Left kidney (tissue), 2 donors: Measurements from ENCODE around the gene ZBTB47. TPM values are rescaled to one million over a fixed set of nuclear protein-coding genes. Genes with fewer than 3 reads are reported as not detected.

Experiments
- DNase-seq: peaks from one replicate; pipeline ENCODE4 v3.0.0-alpha.2; 2013
- polyA plus RNA-seq: library from polyadenylated mRNA; unstranded; fragments of 120-200 nt; gene quantifications from one replicate; pipeline ENCODE4 v1.2.1, GENCODE V29; 2013; ENCODE audit not compliant: insufficient read length

ZBTB47 gene
- polyA plus RNA-seq, 1 donor, result 12.7 TPM

DNA sequence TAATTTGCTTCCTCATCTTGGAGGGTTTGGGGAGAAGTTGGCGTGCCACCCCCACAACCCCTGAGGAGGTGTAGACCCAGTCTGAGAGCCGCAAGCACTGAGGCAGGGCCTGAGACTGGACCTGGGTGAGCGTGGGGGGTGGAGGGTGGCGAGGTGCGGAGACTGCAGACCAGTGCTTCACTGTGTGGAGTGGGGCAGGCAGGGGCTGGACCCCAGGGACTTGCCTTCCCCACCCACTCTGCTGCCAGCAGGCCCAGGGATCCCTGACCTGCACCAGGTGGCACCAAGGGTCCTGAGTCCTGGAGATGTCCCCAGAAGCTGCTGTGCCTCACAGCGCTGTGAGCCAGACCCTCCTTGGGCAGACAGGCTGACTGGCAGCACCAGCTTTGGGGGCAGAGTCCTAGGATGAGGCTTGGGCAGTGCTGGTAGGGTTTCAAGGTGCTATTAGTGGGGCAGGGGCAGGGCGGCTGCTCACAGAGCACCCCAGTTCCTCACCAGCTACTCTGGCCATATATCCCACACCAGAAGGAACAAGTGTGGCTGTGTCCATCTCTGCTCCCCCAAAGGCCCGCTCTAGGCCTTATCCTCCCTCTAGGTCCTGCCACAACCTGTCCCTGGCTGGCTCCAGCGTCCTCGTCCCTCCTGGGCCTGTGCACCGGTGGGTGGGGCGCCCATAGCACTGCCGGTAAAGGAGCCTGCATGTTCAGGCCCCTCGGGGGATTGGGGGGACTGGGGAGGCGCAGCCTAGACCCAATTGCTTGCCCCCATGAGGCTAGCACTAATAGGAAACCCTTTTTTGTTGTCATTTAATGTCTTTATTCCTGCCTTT is 11.8 kb downstream of the ZBTB47 start:
- no peak for DNase-seq

DNA sequence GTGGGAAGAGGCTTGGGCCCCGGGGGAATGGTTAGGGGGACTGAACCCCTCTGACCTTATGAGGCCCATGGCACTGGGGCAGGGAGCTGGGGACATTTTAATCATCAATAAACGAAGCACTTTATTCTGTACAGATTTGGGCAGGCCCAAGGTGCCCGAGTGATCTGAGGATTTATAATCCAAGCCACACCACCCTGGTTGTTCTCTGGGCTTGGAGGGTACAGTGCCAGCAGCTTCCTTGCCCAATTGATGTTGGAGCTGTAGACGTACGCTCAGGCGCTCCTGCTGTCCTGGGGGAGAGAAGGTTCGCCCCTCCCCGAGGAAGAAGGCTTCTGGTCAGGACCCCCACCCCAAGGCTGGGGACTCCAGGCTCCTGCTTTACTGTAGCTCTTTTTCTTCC is 12.5 kb downstream of the ZBTB47 start:
- DNase-seq, result no peak

DNA sequence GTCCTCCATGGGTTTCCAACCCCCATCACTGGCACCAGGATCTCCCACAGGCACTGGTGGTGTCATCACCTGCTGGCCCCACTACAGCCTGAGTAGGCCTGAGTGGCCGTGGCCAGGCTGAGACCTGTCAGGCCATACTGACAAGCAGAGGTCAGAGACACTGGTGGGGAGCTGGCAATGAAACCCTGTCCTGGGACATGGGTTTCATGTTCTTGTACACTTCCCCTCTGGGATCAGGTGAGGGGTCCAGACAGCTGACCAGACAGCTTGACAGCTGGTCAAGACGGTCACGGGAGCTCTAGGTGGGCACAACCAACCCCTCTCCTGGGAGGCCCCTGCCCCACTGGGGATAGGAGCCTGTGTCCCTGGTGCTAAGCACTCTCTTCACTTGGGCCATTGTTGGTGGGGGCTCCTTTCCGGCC is 13.1 kb downstream of the ZBTB47 start:
- DNase-seq, result no peak

DNA sequence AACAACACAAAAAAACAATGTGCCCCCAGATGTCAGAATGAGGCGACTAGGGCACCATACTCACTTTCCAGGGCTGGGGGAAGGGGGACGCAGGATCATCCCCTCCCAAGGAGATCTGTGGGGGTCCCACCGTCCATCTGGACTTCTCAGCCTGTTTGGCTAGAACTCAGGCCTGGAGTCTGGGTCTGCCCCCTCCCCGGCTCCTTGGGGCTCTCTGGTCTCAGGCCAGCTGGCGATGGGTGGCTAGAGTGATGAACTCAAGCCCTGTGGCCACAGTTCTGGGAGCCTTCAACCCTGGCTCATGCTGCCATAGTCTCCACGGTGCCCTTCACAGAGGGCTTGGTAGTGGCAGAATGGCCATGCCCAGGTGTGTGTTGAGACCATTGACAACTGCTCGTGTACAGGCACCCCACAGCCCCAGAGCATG is 13.6 kb downstream of the ZBTB47 start:
- DNase-seq, result no peak

DNA sequence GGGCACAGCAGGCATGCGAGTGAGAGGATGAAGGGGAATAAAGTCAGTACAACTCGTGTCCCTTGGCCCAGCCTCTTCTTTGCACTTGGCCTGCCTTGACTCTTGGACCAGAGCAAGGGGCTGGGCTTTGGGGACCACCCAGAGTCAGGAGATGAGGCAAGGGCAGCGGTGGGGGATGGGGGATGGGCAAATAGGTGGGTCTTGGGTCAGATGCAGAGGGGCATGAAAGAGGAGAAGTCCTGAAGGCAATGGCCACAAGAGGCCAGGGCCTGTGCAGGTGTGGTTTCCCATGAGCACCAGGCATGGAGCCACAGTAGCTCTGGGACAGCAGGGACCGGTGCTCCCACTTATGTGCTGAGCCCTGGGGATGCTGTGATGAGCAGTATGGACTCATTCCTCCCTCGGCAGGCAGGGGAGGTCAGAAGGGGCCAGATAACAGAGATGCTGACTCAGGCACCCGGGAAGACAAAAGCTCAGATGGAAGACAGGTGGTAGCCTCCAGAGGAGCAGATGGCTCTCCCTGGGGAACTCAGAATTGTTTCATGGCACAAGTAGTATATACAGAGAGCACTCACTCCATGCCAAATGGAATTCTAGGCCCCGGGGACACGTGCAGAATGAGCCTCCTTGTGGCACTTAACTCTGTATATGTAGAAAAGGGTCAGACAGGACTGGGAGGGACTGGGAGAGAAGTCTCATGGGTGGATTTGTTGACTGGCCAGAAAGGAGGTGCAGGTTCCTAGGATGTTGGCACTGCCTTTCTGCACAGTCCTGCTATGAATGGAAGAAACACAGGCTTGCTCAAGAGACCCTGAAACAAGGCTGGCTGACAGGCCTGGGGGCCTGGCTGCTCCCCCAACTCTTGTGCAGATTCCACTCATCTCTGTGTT is 14.3 kb downstream of the ZBTB47 start:
- DNase-seq, result no peak

DNA sequence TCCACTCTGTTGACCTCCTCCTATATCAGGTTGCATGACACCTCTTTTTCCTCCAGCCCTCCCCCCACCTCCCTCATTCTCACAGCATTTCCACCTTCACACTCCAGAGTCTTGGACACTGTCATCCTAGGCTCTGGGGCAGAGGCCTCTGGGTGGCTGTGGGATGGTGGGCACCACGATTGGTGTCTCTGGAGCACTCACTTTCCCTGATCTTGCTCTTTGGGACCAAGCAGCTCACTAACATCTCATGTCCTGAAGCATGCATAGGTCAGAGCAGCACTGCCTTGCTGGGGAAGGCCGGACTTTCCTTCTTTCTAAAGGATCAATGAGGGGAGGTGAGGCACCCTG is 14.9 kb downstream of the ZBTB47 start:
- no peak for DNase-seq

DNA sequence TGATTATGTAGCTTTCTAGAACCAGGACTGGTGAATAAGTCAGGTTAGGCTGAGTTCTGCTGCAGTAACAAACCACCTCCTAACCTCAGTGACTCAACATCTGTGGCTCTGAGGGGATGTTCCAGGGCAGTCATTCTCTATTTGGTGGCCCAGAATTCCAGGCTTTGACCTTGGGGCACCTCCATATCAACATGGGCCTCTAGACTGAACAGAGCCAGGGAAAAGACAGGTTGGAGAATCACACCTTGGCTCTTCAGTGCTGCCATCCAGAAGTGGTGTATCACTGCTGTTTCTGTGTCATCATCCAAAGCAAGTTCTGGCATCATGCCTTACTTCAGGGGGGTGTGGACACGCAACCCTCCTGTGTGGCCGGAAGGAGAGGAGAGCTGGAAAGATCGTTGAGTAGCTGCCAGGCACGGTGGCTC is 15.3 kb downstream of the ZBTB47 start:
- no peak for DNase-seq

DNA sequence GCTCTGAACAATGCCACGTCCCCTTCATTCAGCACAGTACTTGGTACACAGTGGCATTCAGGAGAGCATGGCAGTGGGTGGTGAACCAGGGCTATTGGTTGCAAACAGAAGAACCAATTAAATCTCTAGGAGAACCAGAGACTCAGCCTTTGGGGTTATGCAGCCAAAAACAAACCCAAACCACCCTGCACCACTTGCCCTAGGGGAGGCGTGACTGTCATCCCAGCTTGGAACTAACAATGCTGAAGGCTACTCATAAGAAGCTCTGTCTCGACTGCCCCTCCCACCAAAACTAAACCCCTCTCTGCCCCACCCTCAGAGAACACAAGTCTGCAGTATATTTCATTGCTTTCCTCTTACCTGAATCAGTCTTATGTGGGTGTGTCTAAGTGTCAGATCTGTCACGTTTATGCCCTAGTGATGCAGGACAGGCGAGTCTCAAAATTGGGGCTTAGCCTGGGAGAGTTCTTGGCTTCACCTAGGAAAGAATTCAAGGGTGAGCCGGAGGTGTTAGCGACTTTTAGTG is 16.6 kb downstream of the ZBTB47 start:
- no peak for DNase-seq

DNA sequence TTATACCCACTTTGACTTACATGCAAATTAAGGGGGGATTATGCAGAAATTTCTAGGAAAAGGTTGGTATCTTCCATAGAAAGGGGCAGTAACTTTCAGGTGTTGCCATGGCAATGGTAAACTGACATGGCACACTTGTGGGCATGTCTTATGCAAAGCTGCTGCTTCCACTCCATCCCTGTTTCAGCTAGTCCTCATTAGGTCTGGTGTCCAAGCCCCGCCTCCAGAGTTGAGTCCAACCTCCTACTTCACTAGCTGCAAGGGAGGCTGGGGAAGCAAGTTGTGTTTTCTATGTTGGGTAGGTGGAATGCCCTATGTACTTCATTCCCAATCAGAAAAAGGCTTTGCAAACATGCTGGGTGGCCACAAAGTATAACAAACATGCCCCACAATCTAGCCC is 17.2 kb downstream of the ZBTB47 start:
- DNase-seq, result no peak

DNA sequence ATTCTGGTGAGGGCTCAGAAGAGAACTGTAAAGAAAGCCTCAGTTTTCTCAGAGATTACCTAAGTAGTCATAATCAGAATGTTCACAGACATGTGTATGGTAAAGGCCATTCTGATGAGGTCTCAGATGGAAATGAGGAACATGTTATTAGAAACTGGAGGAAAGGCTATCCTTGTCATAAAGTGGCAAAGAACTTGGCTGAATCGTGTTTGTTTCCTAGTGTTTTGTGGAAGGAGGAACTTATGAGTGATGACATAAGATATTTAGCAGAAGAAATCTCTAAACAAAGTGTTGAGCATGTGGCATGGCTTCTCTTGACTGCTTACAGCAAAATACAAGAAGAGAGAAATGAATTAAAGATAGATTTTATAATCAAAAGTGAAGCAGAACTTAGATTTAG is 19.0 kb downstream of the ZBTB47 start:
- no peak for DNase-seq

DNA sequence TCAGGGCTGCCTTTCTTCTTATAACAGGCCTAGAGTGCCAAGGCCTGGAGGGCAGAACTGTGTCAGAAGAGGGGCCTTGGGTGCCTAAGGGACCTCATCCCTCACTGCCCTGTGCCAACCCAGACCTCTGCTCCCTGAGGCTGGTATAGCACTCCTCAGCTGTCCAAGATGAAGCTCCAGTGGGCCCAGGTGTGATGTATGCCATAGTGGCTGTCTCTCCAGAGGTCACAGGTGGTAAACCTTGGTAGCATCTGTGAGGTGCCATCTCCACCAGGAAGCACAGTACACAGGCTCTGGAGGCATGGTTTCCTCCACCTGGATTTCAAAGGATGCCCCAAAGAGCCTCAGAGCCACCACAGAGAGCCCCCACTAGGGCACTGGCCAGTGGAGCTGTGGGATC is 19.6 kb downstream of the ZBTB47 start:
- DNase-seq, result no peak

DNA sequence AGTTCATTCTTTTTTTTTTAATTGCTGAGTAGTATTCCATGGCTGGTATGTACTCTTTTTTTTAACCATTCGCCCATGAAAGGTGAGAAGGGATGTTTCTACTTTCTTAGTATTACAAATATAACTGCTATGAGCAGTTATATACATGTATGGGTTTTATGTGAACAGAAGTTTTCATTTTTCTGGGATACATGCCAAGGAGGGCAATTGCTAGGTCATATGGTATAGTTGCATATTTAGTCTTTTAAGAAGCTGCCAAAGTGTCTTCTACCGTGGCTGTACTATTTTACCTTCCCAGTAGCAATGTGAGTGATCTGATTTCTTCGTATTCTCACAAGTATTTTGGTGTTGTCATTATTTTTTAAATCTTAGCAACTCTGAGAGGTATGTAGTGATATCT is 20.6 kb downstream of the ZBTB47 start:
- DNase-seq, result no peak

DNA sequence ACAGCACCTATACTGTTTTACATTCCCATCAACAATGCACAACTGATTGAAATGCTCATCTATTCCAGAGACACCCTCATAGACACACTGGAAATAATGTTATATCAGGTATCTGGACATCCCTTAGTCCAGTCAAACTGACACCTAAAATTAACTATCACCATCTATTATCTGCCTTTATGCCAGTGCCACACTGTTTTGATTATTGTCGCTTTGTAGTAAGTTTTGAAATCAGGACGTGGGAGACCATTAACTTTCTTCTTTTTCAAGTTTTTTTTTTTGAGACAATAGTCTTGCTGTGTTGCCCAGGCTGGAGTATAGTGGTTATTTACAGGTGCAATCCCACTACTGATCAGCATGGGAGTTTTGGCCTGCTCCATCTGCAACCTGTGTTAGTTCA is 22.4 kb downstream of the ZBTB47 start:
- no peak for DNase-seq

DNA sequence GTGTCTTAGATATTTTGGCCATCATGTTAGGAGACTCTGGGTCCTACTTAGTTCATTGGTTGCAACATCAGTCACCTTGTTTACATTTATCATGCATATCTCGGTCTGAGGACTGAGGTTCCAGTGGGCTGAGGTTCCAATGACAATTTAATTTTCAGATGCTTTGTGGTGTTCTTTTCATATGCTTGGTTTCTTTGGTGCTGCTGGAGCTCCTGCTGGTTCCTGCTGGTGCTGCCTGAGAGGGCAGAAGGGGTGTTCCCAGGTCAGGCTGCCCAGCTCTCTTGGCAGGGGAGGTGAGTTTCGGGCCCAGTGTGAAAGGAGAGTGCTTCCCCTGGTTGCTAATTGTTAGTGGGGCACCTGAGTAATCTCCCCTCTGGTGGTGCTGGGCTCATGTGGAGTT is 24.9 kb downstream of the ZBTB47 start:
- DNase-seq, result no peak

DNA sequence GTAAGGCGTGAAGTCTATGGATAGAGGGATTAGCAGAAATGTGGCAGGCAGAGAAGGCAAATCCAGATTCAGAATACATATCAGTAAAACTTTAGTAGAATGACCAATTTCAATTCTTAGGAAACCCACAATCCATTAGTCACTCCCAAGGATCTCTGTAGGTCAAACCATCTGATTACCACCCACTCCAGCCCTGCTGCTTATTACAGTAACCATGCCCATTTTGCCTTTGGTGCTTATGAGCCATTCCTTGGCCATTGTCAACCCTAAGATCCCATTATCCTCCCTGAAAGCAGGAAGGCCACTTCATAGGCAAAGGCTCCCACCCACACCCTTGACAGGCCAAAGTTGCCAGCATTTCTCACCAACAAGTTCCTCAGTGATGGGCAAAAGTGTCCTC is 26.8 kb downstream of the ZBTB47 start:
- no peak for DNase-seq

DNA sequence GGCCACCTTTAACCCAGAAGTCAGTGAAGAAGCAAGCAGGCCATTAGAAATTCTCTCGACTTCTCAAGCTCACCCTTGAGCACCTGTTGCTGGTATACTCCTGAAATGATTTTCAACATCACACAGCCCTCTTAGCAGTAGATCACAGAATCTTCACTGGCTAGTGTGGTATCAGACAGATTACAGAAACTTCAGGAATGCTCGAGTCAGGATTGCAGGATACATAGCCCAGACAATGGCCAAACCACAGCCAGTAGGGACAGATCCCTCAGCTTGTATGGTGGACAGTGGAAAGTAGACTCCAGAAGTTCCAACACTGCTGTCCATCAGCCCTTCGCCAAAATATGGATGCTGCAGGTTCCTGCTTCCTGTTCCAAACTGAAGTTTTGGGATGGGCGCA is 27.3 kb downstream of the ZBTB47 start:
- DNase-seq, result no peak

DNA sequence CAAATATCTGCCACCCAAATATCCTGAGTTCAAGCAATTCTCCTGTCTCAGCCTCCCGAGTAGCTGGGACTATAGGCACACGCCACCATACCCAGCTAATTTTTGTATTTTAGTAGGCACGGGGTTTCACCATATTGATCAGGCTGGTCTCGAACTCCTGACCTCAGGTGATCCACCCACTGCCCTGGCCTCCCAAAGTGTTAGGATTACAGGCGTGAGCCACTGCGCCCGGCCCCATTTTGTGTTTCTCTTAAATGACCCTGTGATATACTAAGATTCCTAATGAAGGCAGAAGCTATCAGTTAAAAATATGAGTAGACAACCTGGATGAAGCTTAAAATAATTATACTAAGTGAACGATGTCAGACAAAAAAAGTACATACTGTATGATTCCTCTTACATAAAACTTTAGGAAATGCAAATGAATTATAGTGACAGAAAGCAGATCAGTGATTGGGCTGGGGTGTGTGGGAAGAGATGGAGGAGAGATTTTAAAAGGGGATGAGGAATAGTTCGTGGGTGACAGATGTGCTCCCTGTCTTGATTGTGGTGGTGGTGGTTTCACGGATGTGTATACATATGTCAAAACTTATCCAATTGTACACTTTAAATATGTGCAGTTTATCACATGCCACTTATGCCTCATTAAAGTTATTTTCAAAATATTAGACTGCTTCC is 28.0 kb downstream of the ZBTB47 start:
- DNase-seq, result no peak

DNA sequence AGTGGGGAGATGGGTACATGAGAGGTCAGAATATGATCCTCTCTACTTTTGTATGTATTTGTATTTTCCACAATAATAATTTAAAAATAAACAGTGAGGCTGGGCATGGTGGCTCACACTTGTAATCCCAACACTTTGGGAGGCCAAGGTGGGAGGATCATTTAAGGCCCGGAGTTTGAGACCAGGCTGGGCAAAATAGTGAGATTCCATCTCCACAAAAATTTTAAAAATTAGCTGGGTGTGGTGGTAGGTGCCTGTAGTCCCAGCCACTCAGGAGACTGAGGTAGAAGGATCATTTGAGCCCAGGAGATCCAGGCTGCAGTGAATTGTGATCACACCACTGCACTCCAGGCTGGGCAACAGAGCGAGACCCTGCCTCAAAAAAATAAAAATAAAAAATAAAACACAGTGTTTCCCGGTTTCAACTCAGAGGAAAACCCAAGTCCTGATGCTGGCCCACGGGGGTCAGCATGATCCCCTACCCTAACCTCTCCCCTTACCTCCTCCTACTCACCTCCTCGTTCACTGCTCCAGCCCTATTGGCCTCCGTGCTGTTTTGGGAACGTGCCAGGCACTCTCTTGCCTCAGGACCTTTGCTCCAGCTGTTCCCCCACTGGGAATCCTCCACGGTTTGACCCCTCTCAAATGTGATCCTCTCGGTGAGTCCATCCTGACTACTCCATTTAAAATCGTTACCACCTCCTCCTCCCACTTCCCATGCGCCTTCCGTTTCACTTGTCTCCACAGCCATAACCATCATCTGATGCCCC is 29.0 kb downstream of the ZBTB47 start:
- no peak for DNase-seq

DNA sequence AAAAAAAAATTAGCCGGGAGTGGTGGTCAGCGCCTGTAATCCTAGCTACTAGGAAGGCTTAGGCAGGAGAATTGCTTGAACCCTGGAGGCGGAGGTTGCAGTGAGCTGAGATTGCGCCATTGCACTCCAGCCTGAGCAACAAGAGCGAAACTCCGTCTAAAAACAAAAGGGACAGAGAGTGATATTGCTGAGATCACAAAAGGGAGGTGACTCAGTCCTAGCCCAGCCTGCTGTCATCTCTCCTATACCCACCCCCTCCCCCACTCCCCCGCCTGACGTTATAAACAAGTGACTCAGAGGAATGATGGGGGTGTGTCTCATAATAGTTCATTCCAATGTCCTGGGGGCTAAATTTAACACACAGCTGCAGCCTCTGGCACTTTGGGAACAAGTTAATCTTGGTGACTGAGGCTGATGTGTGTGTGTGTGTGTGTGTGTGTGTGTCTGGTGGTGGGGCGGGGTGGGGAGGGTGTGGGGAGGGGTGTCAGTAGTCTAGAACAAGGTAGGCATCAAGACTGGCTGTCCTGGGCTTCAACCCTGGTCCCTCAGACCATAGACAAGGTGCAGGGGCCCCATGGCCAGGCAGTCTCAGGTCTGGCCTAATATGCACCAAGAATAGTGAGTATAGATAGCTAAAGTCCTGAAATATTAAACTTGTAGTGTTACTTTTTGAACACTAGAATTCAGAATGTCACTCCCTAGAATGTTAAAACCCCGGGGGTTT is 30.5 kb downstream of the ZBTB47 start:
- no peak for DNase-seq

DNA sequence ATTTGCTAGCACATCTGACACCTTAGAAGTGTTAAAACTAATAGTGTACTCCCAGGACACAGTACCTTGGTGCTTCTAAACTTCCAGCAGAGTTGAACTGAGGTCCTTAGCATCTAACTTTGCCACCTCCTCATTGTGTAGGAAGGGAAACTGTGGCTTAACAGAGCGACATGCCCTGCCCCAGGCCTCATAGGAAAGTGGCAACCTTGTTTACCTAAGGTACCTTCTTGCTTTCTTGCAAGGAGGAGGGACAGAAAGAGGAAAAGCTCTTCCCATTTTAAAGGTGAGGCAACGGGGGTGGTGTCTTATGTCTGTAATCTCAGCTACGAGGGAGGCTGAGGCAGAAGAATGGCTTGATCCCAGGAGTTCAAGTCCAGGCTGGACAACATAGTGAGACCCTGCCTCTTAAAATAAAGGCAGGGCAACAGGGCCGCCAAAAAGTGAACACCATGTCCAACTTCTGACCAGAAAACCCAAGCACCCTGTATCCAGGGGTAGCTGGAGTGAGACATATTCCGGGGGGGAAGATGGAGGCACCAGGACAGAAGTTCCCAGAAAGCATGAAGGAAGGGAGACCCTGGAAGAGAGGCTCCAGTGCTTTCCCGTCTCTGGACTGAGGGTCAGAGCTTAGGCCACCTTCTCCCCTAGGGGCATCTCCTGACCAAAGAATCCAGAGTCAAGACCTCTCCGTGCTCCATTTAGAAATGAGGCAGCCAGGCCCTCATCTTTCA is 31.3 kb downstream of the ZBTB47 start:
- no peak for DNase-seq
